HG03558 (cell line): ENCODE data around the gene ECEL1.

ENCODE experiments used
- ATAC-seq: cut with Tn5 transposase; IDR thresholded peaks from one replicate; pipeline ENCODE4 v1.9.1; 2021; ENCODE audit warnings: moderate number of reproducible peaks; ENCODE audit not compliant: unreplicated experiment; ENCODE audit errors: extremely low read depth

The ECEL1 gene

GRCh38 chr2:232485757-232486557, 1.7 kb downstream of the ECEL1 start:
- ATAC-seq = no peak

DNA sequence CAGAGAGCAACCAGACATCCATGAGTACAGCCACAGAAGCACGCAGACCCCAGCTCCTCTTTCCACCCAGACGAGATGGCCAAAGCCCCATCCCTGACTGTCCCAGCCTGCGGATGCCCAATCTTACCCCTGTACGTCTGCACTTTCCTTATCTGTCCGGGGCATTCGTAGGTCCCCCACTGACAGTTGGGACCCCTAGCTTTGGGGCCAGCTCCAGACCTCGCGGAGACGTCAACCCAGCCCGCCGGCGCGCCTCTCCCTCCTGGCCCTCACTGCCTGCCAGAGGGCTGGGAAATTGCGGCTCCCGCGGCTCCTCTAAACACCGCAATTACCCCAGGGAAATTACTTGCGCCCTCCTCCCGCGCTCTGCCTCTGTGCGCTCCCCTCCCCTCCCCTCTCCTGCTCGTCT, 2.3 kb downstream of the ECEL1 start:
- ATAC-seq = no peak

DNA sequence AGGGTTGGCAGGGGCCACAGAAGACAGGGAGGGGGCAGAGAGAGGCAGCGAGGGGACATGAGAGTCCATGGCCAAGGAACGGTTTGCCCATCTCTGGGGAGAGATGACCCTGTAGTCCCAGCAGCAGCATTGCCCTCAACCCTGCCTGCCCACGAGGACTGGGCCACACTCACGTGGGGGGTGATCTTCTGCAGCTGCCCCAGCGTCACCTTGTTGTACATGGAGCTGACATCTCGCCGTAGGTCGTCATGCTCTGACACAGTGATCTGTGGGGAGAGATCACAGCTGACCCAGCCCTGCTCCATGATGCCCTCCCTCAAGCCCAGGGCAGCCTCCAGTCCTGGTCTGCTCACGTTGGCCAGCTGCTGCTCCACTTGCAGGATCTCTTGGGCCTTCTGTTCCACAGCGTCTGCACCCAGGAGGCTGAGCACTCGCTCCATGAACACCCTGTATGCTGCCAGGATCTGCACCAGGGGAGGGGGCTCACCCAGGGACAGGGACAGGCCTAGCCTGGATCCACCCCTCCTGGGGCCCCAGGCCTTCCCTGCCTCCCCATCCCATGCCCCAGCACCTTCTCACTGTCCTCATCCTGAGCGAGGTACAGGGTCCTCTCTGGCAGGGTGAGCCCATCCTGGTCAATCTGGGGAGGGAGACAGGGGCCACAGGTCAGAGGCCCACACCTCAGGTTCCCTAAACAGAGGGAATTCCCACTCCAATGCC, 2.8 kb downstream of the ECEL1 start:
- ATAC-seq = no peak

DNA sequence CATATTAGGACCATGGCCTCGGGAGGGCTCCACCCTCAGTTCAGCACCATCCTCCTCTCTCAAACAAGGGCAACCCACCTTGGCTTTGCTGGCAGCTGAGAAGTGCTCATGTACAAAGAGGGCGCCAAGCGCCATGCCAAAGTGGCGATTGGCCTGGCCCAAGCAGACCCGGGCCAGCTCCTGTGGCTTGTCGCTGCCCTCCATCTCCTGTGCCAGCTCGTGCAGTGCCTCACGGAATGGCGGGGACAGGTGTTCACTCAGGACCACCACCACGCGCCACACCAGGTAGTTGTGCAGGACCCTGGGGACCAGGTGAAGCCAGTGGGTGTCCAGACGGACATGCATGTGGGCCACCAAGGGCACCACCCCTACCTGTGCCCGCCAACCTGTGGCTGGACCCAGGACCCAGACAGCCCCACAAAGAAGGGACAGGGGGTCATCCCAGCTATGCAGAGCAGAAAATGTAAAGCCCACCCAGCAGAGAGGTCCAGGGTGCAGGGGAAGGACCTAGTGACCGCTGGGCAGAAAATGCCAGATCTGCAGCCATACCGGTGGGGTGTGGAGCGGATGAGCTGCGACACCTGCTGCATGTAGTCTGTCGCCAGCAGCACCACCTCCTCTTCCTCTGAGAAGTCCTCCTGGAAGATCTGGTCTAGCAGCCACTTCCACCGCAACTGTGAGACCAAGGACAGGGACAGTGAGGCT, 3.6 kb downstream of the ECEL1 start:
- ATAC-seq = no peak

DNA sequence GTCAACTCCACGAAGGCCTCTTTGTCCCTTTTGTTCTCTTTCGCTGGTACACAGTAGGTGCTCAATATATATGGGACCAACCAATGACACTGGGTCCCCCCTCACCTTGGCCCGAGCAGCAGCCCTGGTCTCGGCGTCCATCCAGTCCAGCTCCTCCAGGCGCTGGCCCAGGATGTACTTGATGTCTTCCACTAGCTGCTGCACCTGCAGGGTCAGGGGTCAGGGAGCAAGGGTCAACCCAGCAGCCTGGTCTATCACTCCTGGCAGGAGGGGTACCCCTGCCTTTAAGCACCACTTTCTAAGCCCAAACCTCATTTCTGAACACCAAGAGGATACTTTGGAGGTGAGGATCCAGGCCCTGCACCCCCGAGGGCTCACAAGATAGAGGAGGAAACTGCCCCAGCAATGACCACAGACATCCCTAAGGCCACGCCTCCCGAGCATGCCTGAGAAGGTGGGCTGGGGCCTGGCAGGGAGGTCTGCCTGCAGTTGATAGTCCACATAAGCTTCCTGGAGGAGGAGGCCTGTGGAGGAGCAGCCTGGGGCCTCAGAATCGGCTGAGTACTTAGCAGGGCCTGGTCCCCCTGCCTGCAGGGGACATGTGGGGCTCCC, 4.2 kb downstream of the ECEL1 start:
- no peak for ATAC-seq

DNA sequence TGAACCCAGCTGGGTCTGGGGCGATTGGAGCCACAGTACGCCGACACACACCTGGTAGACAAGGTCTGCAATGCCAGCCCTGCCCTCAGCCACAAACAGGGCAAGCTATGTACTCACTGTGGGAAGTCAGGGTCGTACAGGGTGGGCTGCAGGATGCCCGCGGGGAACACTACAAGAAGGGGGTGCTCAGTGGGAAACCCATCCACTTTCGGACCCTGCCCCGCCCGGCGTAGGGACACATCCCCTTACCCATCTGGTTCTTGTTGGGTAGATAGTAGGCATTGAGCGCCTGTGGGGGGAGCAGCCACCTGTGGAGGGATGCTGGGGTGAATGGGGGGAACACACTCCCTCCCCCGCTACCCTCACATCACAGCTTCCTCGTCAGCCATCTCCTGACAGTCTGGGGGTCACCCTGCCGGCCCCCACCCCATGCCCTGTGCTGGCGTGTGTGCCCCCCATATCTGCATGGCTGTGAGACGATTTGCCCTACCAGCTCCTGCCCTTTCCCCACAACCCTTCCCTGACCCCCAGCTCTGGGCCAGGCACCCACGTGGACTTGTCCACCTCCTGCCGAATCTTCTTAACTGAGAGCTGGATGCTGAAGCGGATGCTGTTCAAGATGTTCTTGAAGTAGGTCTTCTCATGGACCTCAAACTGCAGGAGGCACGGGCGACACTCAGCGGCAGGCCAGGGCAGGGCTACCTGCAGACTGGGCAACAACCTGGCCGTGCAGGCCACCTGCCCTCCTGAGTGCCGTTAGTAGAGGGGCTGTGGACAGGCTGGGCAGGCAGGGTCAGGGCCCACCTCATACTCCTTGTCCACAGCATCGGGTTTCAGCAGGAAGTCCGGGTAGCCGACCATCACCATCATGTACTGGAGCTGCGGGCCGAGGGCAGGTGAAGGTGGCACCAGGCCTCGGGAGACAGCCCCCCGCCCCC, 5.1 kb downstream of the ECEL1 start:
- ATAC-seq = no peak

GRCh38 chr2:232481322-232482140, 6.1 kb downstream of the ECEL1 start:
- no peak for ATAC-seq

- no peak for ATAC-seq
Observed at GRCh38 chr2:232480201-232481190, 7.1 kb downstream of the ECEL1 start.

GRCh38 chr2:232479341-232480200, 8.1 kb downstream of the ECEL1 start:
- no peak for ATAC-seq

DNA sequence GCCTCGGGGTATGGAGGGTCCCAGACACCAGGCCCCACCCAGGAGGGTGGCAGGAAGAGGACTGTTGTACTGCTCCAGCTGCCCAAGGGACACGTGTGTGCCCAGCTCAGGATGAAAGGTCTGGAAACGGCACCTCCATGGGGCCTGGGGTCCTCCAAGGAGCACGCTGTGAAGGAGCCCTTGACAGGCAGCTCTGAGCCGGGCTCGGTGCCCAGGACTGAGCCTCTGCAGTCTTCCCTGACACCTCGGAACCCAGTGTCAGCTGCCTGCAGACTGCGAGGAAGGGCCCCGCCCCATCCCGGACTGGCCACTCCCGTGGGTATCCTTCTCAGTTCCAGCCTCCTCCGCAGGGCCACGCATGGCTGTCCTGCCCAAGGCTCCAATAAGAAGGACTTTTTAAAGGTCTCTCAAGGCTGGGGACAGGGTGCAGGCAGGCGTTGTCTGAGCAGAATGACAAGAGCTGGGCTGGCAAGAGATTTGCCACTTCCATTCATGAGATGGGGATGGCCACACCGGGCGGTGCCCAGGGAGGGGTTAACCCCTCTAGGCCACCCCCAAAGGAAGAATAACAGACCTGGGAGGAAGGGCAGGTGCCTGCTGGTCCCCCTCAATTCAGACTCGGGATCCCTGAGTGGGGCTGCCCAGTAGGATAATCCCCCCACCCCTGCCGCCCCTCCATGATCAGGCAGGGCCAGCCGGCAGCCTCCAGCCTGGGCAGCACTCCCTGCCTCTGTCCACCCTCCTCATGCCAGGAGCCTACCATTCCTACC, 8.9 kb downstream of the ECEL1 start:
- ATAC-seq = no peak

DNA sequence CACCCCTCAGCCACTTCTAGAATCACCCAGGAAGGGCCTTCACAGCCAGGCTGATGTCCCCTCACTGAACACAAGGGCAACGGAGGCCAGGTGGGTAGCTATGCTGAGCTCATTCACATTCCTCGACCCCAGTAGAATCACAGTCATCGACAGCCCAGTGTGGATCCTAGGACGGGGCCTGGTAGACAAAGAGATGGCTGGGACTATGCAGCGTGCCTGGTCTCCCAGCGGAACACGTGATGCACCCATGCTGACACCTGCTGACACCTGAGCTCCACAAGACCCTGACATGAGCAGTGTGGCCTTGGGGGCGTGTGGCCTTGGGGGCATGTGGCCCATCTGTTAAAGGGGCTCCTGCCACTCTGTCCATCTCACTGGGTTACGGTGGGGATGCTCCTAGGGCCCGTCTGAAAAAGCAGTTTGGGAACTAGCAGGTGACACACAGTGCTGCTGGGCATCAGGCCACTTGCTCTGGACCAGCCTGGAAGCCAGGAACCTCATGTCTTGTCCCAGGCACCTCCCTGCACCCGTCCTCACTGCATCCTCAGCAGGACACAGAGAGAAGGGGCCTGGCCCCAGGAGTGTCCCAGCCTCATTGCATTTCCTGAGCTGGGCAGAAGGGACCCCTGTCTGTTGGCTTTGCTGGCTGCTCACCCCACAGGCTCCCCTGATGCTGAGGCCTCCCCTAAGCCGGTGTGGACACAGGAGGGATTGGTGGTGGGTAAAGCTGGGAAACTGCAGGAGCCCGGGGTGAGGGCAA, 9.7 kb downstream of the ECEL1 start:
- no peak for ATAC-seq

DNA sequence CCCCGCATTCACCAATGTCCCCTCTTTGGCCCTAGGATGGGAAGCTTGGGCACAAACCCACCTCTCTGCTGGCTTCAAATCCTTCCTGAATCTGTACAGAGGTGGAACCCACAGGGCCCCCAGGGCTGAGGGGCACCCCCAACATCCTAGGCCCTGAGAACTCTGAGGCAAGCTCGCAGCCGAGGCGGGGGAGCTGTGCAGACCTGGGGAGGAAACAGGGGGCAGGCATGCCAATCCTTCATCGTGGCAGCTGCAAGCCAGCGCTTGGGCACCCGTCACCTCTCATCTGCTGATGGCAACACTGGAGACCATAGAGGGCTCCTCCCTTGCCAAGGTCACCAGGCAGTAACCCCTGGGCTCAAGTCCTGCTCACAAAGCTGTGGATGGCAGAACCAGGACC, 10.8 kb downstream of the ECEL1 start:
- ATAC-seq = no peak

- no peak for ATAC-seq
Observed at GRCh38 chr2:232476045-232476444, 11.6 kb downstream of the ECEL1 start.

DNA sequence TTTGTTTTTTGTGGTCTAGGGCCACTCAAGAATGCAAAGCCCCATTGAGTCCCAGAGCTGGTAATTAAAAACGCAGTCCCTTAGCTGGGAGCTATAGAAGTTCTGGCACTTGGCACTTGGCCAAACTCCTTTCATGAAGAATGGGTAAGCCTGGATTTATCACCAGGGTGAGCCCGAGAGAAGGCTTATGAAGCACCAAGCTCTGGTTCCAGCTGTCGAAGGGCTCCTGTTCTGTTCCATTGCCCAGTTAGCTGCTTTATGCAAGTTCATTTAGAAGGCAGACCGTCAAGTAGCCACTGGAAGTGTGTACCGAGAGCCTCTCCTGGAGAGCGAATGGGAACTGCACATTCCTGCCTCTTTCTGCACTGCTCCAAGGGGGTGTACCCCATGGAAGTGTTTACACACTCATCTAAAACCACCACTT, 14.2 kb downstream of the ECEL1 start:
- no peak for ATAC-seq

- no peak for ATAC-seq
Observed at GRCh38 chr2:232466221-232466620, 21.4 kb downstream of the ECEL1 start.
